Esophagus squamous epithelium (tissue), 5 donors: ENCODE data around the gene TEX264. TPM values are rescaled to one million over a fixed set of nuclear protein-coding genes. Genes with fewer than 3 reads are reported as not detected.

Experiments used
- DNase-seq: peaks from one replicate; lab custom pipeline; 2025; lab: John Stamatoyannopoulos, UW
- H3K27ac ChIP-seq, 4 donors: fragments of 200-600 bp; sonication (generic); one replicate each; pipeline ENCODE4 v1.5.1; 2016 to 2019; ENCODE audit warnings: mild to moderate bottlenecking in 1 of 4
- H3K27me3 ChIP-seq, 4 donors: fragments of 200-600 bp; sonication (generic); 1 replicate in 3 of 4; 2 replicates in 1 of 4; pipeline versions ENCODE4 v1.5.1 to v1.6.0; 2017 to 2021; ENCODE audit warnings: antibody characterized with exemption in 1 of 4
- H3K36me3 ChIP-seq, 3 donors: fragments of 200-600 bp; sonication (generic); one replicate each; pipeline ENCODE4 v1.5.1; 2016 to 2019
- H3K4me1 ChIP-seq, 3 donors: fragments of 200-600 bp; sonication (generic); one replicate each; pipeline ENCODE4 v1.5.1; 2017 to 2019
- H3K4me3 ChIP-seq, 4 donors: fragments of 200-600 bp; sonication (generic); 1 replicate in 3 of 4; 2 replicates in 1 of 4; pipeline ENCODE4 v1.5.1; 2016 to 2019; ENCODE audit warnings: mild to moderate bottlenecking in 2 of 4, moderate library complexity in 1 of 4
- H3K9me3 ChIP-seq, 3 donors: fragments of 200-600 bp; sonication (generic); one replicate each; pipeline ENCODE4 v1.5.1; 2016 to 2019
- CTCF ChIP-seq, 6 experiments: fragments of 450-650 bp in 4 of 6; fragments of 200-600 bp in 2 of 6; sonication (generic) in 2 of 6; IDR thresholded peaks; one replicate each; pipeline ENCODE4 v1.5.1; 2016 to 2019; ENCODE audit warnings: antibody characterized with exemption in 6 of 6, mild to moderate bottlenecking in 4 of 6, moderate library complexity in 4 of 6
- POLR2A ChIP-seq, 4 donors: fragments of 450-650 bp; IDR thresholded peaks; one replicate each; pipeline ENCODE4 v1.6.1; 2017; ENCODE audit warnings: antibody characterized with exemption in 4 of 4, mild to moderate bottlenecking in 4 of 4, moderate library complexity in 3 of 4
- WGBS, 2 donors: methylation state at CpG; one replicate each; pipeline ENCODE4 v1.1.5; 2018; 5-methylcytosine and 5-hydroxymethylcytosine counted together
- intact Hi-C: fragments of 100-400 bp; cut with DNase I; formaldehyde crosslinking; loops from one replicate; pipeline ENCODE4 v1.15.0; 2022
- total RNA-seq, 4 donors: library from RNA; depleted of rRNA; stranded (reverse); fragments of >200 nt; gene quantifications; one replicate each; pipeline ENCODE4 v1.1.0, GENCODE V29; 2016
- donor health status: DM: yes; HTN: yes; CAD: no.

Gene TEX264
- total RNA-seq, 4 donors from 2014 or later: 39.9 to 65.0 (median 57.3) TPM

GRCh38 chr3:51709004-51709420 is 38.0 kb downstream of the TEX264 start:
- H3K4me3 ChIP-seq: no peak overlapping the region
- H3K4me1 ChIP-seq: peaks cover 0 to 15% (median 5%) of the 10 kb centered on the region in 3 donors
- no peak for DNase-seq
- intact Hi-C loops: no loop called here
- H3K9me3 ChIP-seq: no peaks in the 10 kb centered on the region
- TF ChIP-seq CTCF (IDR thresholded peaks at IDR 0.05): no peak
- no peak overlapping the region for H3K27ac ChIP-seq
- H3K36me3 ChIP-seq: peaks cover 0 to 12% (median 0%) of the 10 kb centered on the region in 3 donors
- 87% methylated on average over 7 of the region's 17 CpGs; no CpG with 5 or more reads in 1 of the 2 donors for WGBS, 2 donors
- H3K27me3 ChIP-seq: peaks cover 0 to 16% (median 0%) of the 10 kb centered on the region in 4 donors

- Histone ChIP-seq H3K4me3 (no peak overlapping the region), H3K4me1 (peaks cover 0 to 15% (median 5%) of the 10 kb centered on the region in 3 donors), H3K9me3 (no peaks in the 10 kb centered on the region), H3K27ac (no peak overlapping the region), H3K36me3 (peaks cover 0 to 5% (median 0%) of the 10 kb centered on the region in 3 donors), H3K27me3 (peaks cover 0 to 16% (median 0%) of the 10 kb centered on the region in 4 donors)
- no peak for DNase-seq
- intact Hi-C loops: no loop called here
- 51 to 67% methylated on average over 4 of the region's 4 CpGs for WGBS, 2 donors
- TF ChIP-seq CTCF (IDR thresholded peaks at IDR 0.05): no peak
- TF ChIP-seq POLR2A (IDR thresholded peaks at IDR 0.05): no peak
Measured at GRCh38 chr3:51709675-51710074, 38.6 kb downstream of the TEX264 start.

GRCh38 chr3:51710631-51711351 is 39.7 kb downstream of the TEX264 start:
- no peak overlapping the region for H3K4me3 ChIP-seq
- TF ChIP-seq POLR2A (IDR thresholded peaks at IDR 0.05) (no peak), CTCF (IDR thresholded peaks at IDR 0.05) (no peak)
- peaks cover 0 to 15% (median 5%) of the 10 kb centered on the region in 3 donors for H3K4me1 ChIP-seq
- H3K27ac ChIP-seq: no peak overlapping the region
- no peaks in the 10 kb centered on the region for H3K36me3 ChIP-seq
- 82 to 83% methylated on average over 3 to 6 of the region's 10 CpGs for WGBS, 2 donors
- no peak for DNase-seq
- intact Hi-C loops: no loop called here
- H3K27me3 ChIP-seq: peaks cover 0 to 16% (median 0%) of the 10 kb centered on the region in 4 donors
- no peaks in the 10 kb centered on the region for H3K9me3 ChIP-seq

GRCh38 chr3:51711352-51712037 is 40.4 kb downstream of the TEX264 start:
- no peak for TF ChIP-seq POLR2A (IDR thresholded peaks at IDR 0.05)
- no peak for TF ChIP-seq CTCF (IDR thresholded peaks at IDR 0.05)
- intact Hi-C loops: no loop called here
- peaks cover 0 to 16% (median 0%) of the 10 kb centered on the region in 4 donors for H3K27me3 ChIP-seq
- WGBS, 2 donors: 72 to 80% methylated on average over 1 to 7 of the region's 8 CpGs
- no peaks in the 10 kb centered on the region for H3K36me3 ChIP-seq
- no peaks in the 10 kb centered on the region for H3K9me3 ChIP-seq
- DNase-seq: no peak
- no peak overlapping the region for H3K4me3 ChIP-seq
- H3K27ac ChIP-seq: no peak overlapping the region
- peaks cover 0 to 12% (median 5%) of the 10 kb centered on the region in 3 donors for H3K4me1 ChIP-seq

GRCh38 chr3:51712038-51712420 is 41.0 kb downstream of the TEX264 start:
- WGBS, 2 donors: 83% methylated on average over 1 of the region's 1 CpG; no CpG with 5 or more reads in 1 of the 2 donors
- H3K9me3 ChIP-seq: no peaks in the 10 kb centered on the region
- TF ChIP-seq POLR2A (IDR thresholded peaks at IDR 0.05) (no peak), CTCF (IDR thresholded peaks at IDR 0.05) (no peak)
- H3K36me3 ChIP-seq: no peaks in the 10 kb centered on the region
- no peak overlapping the region for H3K27ac ChIP-seq
- intact Hi-C loops: no loop called here
- peaks cover 0 to 7% (median 5%) of the 10 kb centered on the region in 3 donors for H3K4me1 ChIP-seq
- peaks cover 0 to 16% (median 0%) of the 10 kb centered on the region in 4 donors for H3K27me3 ChIP-seq
- no peak for DNase-seq
- H3K4me3 ChIP-seq: no peak overlapping the region
